ENCODE measurements around the gene ADGRF1. TPM values are rescaled to one million over a fixed set of nuclear protein-coding genes. Genes with fewer than 3 reads are reported as not detected.
A peak's percentile ranks its signal among the peaks of the same experiment; 100 is the strongest.

Gene ADGRF1
- total and polyA plus RNA-seq, 12 donors: not detected

DNA sequence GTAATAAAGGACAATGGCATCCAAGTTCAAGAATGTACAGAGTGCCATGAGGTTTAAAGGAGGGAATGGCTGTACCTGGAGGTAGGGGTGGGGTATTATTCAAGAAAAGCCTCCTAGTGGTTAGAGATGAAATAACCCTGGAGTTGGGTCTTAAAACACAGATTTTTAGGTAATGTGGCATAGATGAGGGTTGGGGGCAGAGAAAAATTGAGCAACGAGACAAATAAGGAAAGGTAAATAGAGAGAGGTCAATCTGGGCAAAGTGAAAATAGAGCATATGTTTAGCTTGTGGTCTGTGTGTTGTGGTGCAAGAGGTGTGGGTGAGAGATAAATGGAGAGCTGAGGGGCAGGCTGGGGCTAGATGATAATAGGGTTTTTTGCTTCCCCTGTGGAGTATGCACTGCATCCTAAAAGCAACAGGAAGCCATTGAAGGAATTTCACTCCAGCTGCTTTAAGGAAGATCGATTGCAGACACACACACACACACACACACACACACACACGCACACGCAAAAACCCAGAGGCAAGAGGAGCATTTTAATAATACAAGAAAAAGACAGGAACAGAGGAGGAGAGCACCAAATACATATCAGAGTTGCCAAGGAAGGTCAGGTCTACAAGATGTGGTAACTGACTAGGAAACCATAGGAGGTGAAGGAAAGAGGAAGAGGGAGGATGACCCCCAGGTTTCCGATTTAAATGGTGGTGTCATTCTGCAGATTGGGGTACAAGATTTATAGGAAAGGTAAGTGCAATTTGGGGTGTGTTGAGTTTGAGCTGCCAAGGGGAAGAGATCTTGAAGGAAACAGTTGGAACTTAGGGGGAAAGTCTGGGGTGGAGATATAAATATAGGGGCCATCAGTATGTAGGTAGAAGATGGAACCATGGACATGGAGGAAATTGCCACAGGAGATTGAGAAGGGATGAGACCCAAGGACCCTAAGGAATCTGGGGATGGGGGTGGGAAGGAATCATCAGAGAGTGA, 31.3 kb upstream of the ADGRF1 start:
- WGBS, 2 donors: 78 to 84% methylated on average over 5 of the region's 5 CpGs
- TF ChIP-seq, protein P1, sequence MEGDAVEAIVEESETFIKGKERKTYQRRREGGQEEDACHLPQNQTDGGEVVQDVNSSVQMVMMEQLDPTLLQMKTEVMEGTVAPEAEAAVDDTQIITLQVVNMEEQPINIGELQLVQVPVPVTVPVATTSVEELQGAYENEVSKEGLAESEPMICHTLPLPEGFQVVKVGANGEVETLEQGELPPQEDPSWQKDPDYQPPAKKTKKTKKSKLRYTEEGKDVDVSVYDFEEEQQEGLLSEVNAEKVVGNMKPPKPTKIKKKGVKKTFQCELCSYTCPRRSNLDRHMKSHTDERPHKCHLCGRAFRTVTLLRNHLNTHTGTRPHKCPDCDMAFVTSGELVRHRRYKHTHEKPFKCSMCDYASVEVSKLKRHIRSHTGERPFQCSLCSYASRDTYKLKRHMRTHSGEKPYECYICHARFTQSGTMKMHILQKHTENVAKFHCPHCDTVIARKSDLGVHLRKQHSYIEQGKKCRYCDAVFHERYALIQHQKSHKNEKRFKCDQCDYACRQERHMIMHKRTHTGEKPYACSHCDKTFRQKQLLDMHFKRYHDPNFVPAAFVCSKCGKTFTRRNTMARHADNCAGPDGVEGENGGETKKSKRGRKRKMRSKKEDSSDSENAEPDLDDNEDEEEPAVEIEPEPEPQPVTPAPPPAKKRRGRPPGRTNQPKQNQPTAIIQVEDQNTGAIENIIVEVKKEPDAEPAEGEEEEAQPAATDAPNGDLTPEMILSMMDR (IDR thresholded peaks at IDR 0.05): peak in 1 of 9 donors; percentile 8
- Histone ChIP-seq H3K27me3 (peaks cover 0 to 6% (median 0%) of the 10 kb centered on the region in 7 donors), H3K27ac (no peak overlapping the region), H3K4me3 (no peak overlapping the region), H3K36me3 (no peaks in the 10 kb centered on the region), H3K9me3 (no peaks in the 10 kb centered on the region), H3K4me1 (peaks cover 0 to 20% (median 0%) of the 10 kb centered on the region in 9 donors)
- ATAC-seq: no peak
- DNase-seq: no peak
- intact Hi-C loops (cut with DNase I): no loop called here

DNA sequence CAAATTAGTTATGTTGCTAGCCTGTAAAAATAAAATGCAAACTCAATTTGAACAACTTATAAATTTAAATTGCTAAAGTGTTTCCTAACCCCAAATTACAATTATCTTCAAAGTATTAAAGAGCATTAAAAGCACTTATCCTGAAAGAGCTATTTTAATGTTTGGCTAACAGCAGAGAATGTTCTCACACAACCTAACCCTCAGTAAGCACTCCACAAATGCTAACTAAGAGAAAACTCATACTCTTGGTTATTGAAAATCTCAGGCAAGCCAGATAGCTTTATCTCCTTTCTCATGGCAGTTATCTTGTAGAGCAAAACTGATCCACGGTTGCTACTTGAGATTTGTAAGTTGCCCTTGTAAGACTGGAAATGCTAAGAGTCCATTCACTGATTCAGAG, 30.5 kb upstream of the ADGRF1 start:
- DNase-seq (no peak), ATAC-seq (no peak)
- H3K4me1 ChIP-seq: peaks cover 0 to 20% (median 0%) of the 10 kb centered on the region in 9 donors
- H3K27ac ChIP-seq: no peak overlapping the region
- TF ChIP-seq, protein P1 (IDR thresholded peaks at IDR 0.05): peak in 1 of 9 donors; percentile 2
- H3K36me3 ChIP-seq: no peaks in the 10 kb centered on the region
- peaks cover 0 to 6% (median 0%) of the 10 kb centered on the region in 7 donors for H3K27me3 ChIP-seq
- 0 to 14% methylated on average over 1 of the region's 1 CpG for WGBS, 2 donors
- H3K4me3 ChIP-seq: no peak overlapping the region
- no peaks in the 10 kb centered on the region for H3K9me3 ChIP-seq
- intact Hi-C loops (cut with DNase I): no loop called here

DNA sequence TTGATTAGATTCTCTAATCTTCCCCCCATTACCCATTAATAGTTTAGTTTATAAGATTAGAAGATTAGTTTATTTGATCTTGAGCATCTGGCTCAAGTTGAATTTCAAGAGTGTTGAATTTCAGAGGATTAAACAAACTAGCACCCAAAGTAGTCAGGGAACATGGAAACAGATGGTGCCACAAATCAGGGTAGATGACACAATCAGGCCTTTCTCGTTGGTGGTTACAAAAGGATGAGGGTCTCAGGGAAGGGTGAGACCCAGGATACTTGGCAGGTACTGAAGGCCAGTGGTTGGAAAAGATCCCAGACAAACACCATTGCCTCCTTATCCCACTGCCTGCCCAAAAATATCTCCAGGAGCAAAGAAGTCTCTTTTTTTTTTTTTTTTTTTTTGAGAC, 29.5 kb upstream of the ADGRF1 start:
- TF ChIP-seq, protein P1 (IDR thresholded peaks at IDR 0.05): no peak
- peaks cover 0 to 6% (median 0%) of the 10 kb centered on the region in 7 donors for H3K27me3 ChIP-seq
- no peak overlapping the region for H3K4me3 ChIP-seq
- 63 to 75% methylated on average over 1 of the region's 1 CpG for WGBS, 2 donors
- intact Hi-C loops (cut with DNase I): no loop called here
- peaks cover 0 to 14% (median 0%) of the 10 kb centered on the region in 9 donors for H3K4me1 ChIP-seq
- H3K36me3 ChIP-seq: no peaks in the 10 kb centered on the region
- DNase-seq (no peak), ATAC-seq (no peak)
- H3K27ac ChIP-seq: no peak overlapping the region
- H3K9me3 ChIP-seq: no peaks in the 10 kb centered on the region

DNA sequence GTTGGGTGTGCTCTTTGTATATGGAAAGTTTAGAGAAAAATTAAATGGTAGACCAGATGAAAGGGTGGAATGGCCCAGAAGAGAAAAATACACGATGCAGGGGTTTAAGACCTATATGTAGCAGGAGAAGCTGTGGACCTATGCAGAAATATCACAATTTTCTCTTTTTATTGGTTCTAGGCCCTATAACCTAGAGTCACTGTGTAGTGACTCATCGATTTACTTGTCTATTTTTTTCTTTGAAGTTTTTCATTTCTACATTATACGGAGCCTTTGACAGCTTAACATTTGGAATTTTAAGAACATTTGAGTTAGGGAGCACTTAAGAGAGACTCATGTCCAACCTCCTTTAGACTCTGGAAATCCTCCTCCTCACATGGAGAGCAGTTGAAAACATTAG, 28.3 kb upstream of the ADGRF1 start:
- ATAC-seq: no peak
- Histone ChIP-seq H3K27me3 (peaks cover 0 to 6% (median 0%) of the 10 kb centered on the region in 7 donors), H3K9me3 (no peaks in the 10 kb centered on the region), H3K4me3 (no peak overlapping the region), H3K4me1 (peaks cover 0 to 3% (median 0%) of the 10 kb centered on the region in 9 donors), H3K27ac (no peak overlapping the region), H3K36me3 (no peaks in the 10 kb centered on the region)
- DNase-seq: no peak
- intact Hi-C loops (cut with DNase I): no loop called here
- 94 to 95% methylated on average over 3 of the region's 3 CpGs for WGBS, 2 donors
- TF ChIP-seq, protein P1 (IDR thresholded peaks at IDR 0.05): no peak

Data from heart right ventricle (tissue), 16 donors.